Kidney (tissue), 14 donors: ENCODE data around the gene GSTT4. TPM values are rescaled to one million over a fixed set of nuclear protein-coding genes. Genes with fewer than 3 reads are reported as not detected.

ENCODE experiments used
- DNase-seq, 5 donors: peaks; one replicate each; pipeline ENCODE4 v3.0.0-alpha.2; 2013 to 2020
- FAIRE-seq: peaks from 2 replicates; lab custom pipeline; 2012; peaks lifted over from hg19 to GRCh38; lab: Jason Lieb, UNC
- H3K27ac ChIP-seq, 2 donors: one replicate each; pipeline ENCODE4 v1.7.0; 2013; ENCODE audit warnings: low read depth in 2 of 2, low read length in 2 of 2, inconsistent platforms in 1 of 2
- H3K27me3 ChIP-seq: one replicate; pipeline ENCODE4 v1.7.1; 2013; ENCODE audit warnings: low read length, inconsistent platforms; ENCODE audit not compliant: control insufficient read depth, insufficient read depth
- H3K36me3 ChIP-seq, 3 donors: one replicate each; pipeline versions ENCODE4 v1.7.0 to v1.7.1; 2013; ENCODE audit warnings: low read length in 3 of 3, control low read depth in 1 of 3, inconsistent platforms in 1 of 3; ENCODE audit not compliant: insufficient read depth in 3 of 3, control insufficient read depth in 2 of 3
- H3K4me1 ChIP-seq, 3 donors: one replicate each; pipeline versions ENCODE4 v1.7.0 to v1.7.1; 2013; ENCODE audit warnings: low read length in 3 of 3, inconsistent platforms in 1 of 3, low read depth in 1 of 3; ENCODE audit not compliant: control insufficient read depth in 2 of 3, insufficient read depth in 2 of 3
- H3K4me3 ChIP-seq, 3 donors: one replicate each; pipeline versions ENCODE4 v1.7.0 to v1.8.1; 2013; ENCODE audit warnings: low read length in 3 of 3, control low read depth in 1 of 3, inconsistent platforms in 1 of 3
- H3K9ac ChIP-seq, 3 donors: one replicate each; pipeline versions ENCODE4 v1.7.0 to v1.7.1; 2013; ENCODE audit warnings: low read length in 3 of 3, control low read depth in 1 of 3, inconsistent platforms in 1 of 3
- H3K9me3 ChIP-seq, 3 donors: one replicate each; pipeline versions ENCODE4 v1.7.0 to v1.7.1; 2013; ENCODE audit warnings: low read length in 3 of 3, control low read depth in 1 of 3, inconsistent platforms in 1 of 3; ENCODE audit not compliant: control insufficient read depth in 2 of 3, insufficient read depth in 1 of 3
- intact Hi-C: fragments of 100-400 bp; cut with DNase I; formaldehyde crosslinking; loops from one replicate; pipeline ENCODE4 v1.11.1; 2022
- polyA plus RNA-seq: library from polyadenylated mRNA; stranded (reverse); fragments of 350-450 nt; fragmentation: Illumina TruSeq; extraction: RNeasy Lipid Tissue Mini Kit (QIAGEN cat#74804); gene quantifications from one replicate; pipeline ENCODE4 v1.2.3, GENCODE V29; 2014; ENCODE audit warnings: low read depth, low replicate concordance; ENCODE audit not compliant: insufficient read depth
- total RNA-seq: library from RNA; stranded (reverse); fragmentation: NEBNext Ultra II Directional; extraction: Animal tissue kit (Norgen Biotek cat#: 25700); gene quantifications from one replicate; pipeline ENCODE4 v1.2.1, GENCODE V29; 2021
- TF ChIP-seq, protein P1 (sequence below): IDR thresholded peaks from 3 replicates; pipeline ENCODE4 v1.5.1; 2012; ENCODE audit warnings: mild to moderate bottlenecking, moderate library complexity, borderline replicate concordance; ENCODE audit not compliant: insufficient read depth; ENCODE audit errors: extremely low read depth
- donor health status: control.
- donor health status: control.
- donor health status: control.
- donor health status: control.
- donor health status: control.
- donor health status: DM: yes; HTN: yes; CAD: no.
- donor health status: Normal renal cell carcinoma (clear cell type).

The GSTT4 gene
- total and polyA plus RNA-seq, 2 donors from 2014 or later = not detected

DNA sequence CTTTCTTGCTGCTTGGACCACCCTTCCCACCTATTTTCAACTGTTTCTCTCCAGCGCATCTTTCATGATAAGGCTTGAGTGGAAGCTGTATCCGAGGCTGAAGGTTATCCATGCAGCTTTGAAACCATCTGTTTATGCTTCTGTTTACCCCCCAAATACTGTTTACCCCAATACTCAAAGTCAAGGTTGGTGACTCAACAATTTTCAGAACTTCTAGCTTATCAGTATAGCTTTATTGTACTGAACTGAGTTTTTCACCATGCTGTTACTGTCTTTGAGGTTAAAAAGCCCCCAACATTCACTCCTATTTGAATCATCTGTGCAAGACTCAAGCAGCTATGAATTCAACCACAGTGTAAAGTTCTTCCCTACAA lies 4.8 kb upstream of the GSTT4 start:
- H3K27me3 ChIP-seq = no peaks in the 10 kb centered on the region
- H3K9ac ChIP-seq = no peak overlapping the region
- TF ChIP-seq, protein P1, sequence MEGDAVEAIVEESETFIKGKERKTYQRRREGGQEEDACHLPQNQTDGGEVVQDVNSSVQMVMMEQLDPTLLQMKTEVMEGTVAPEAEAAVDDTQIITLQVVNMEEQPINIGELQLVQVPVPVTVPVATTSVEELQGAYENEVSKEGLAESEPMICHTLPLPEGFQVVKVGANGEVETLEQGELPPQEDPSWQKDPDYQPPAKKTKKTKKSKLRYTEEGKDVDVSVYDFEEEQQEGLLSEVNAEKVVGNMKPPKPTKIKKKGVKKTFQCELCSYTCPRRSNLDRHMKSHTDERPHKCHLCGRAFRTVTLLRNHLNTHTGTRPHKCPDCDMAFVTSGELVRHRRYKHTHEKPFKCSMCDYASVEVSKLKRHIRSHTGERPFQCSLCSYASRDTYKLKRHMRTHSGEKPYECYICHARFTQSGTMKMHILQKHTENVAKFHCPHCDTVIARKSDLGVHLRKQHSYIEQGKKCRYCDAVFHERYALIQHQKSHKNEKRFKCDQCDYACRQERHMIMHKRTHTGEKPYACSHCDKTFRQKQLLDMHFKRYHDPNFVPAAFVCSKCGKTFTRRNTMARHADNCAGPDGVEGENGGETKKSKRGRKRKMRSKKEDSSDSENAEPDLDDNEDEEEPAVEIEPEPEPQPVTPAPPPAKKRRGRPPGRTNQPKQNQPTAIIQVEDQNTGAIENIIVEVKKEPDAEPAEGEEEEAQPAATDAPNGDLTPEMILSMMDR = no peak
- no peaks in the 10 kb centered on the region for H3K9me3 ChIP-seq
- H3K27ac ChIP-seq = no peak overlapping the region
- H3K4me3 ChIP-seq = no peak overlapping the region
- no peaks in the 10 kb centered on the region for H3K36me3 ChIP-seq
- intact Hi-C loops = no loop called here
- DNase-seq (no peak), FAIRE-seq (no peak)
- peaks cover 0 to 5% (median 0%) of the 10 kb centered on the region in 3 donors for H3K4me1 ChIP-seq

DNA sequence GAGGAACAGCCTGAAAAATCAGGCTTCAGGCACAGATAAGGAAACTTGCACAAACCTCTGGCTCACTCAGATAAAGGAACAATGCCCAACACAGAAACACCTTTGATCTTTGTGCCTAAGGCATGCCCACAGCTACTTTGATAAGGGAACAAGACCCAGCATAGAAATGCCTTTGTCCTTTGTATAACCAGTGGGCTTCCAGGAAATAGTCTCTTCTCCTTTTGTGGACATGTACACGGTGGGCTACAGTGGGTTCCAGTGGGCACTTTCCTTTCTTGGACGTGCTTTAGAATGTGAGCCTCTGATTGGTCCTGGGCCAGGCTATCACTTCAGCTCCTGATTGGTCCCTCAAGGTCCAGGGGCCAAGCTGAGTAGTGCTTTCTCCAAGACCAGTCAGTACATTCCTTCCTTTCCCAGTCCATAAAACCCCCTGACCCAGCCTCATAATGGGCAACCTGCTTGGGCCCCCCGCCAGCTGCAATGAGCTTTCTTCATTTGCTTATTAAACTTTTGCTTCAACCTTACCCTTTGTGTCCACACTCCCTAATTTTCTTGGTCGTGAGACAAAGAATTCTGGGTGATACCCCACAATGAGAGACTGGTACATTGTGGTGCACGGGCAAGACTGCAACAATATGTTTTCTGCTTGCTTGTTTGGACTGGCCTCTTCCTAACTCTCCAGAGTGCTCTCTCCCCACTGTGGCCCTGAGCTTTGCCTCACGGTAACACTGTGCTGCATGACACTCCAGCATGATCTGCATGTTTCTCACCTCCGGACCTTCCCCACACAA lies 4.2 kb upstream of the GSTT4 start:
- FAIRE-seq (no peak), DNase-seq (no peak)
- Histone ChIP-seq H3K4me1 (peaks cover 0 to 5% (median 0%) of the 10 kb centered on the region in 3 donors), H3K4me3 (no peak overlapping the region), H3K9ac (no peak overlapping the region), H3K27ac (no peak overlapping the region), H3K27me3 (no peaks in the 10 kb centered on the region), H3K36me3 (no peaks in the 10 kb centered on the region), H3K9me3 (no peaks in the 10 kb centered on the region)
- TF ChIP-seq, protein P1 = no peak
- intact Hi-C loops = no loop called here

DNA sequence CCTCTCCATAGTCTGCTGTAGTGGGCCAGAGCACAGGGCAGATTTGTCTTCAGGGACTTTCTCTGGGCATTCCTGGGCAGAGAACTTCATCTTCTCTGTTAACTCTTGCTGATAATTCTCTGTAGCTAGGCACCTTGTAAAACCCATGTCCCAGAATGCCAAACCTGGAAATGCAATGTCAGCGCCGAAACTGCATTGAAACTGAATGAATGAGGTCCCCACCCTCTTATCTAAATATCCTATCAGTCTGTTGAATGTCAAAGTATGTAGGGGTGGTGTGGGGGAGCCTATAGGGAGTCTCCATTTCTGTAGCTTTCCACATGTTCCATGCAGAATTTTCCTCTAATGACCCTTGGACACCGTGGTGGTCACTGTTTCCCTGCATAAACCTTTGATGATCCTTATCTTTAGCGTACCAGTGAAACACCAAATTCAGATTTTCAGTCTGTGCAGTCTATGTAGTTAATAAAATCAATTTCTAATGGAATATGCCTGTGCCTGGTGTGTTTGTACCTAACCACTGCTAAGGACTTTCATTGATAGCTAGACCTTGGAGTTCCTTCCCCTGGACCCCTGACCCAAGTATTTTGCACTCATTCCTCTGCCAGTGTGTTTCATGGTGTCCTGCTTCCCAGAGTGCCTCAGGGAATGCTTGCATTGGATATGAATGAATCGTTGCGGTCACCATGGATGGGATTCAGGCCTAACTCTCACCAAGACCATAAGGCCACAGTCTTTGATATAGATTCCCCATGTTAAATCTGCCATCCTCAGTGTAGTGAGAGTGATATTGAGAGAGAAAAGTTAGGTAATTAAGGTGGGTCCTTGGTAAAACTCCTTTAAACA lies 3.4 kb upstream of the GSTT4 start:
- Histone ChIP-seq H3K9me3 (no peaks in the 10 kb centered on the region), H3K27ac (no peak overlapping the region), H3K9ac (no peak overlapping the region), H3K36me3 (no peaks in the 10 kb centered on the region), H3K27me3 (no peaks in the 10 kb centered on the region), H3K4me1 (peaks cover 0 to 5% (median 0%) of the 10 kb centered on the region in 3 donors), H3K4me3 (no peak overlapping the region)
- intact Hi-C loops = no loop called here
- DNase-seq (no peak), FAIRE-seq (no peak)
- TF ChIP-seq, protein P1 = no peak
